HK-2 (cell line): ENCODE data around the gene MTX1.

Experiments used
- DNase-seq: peaks from one replicate; pipeline ENCODE4 v3.0.0-alpha.2; 2018; ENCODE audit not compliant: unreplicated experiment

Gene MTX1

GRCh38 chr1:155261493-155261851 is 53.0 kb downstream of the MTX1 start:
- DNase-seq = no peak

DNA sequence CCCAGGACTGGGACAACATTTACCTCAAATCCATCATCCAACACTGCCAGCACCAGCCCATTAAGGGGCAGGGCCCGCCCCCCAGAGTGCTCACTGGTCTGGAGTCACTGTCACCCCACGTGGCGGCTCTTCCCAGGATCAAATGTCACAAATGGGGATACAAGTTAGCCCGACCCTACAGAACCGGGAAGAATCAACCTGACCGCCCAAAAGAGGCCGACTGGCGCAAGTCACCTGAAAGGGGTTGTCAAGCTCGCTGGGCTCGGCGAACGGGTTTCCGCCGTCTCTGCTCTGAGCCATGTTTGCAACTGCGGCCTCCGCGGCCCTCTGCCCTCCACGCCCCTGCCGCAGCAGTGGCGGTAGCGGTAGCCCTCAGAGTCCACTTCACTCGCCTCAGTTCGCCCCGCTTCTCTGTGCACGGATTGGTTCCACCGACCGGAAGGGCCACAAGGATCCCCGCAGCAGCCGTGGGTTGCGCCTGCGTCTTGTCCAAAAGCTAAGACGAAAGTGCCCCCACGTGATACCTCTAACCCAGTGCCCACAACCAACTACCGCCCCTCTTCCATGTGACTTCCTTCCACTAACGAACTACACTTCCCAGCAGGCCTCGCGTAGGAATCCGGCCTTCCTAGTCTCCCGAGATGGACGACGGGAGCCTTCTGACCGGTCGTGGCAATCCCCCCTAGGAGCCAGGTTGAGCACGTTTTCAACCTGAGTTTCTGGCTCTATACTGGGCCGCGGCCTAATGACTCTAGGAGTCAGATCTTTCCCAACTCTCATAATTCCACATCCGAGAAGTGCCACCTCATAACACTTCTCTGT is 53.6 kb downstream of the MTX1 start, which contains the start of gene SCAMP3:
Gene SCAMP3 (minus strand): TSS at position 509 of the 822 bp plus-strand sequence. CDS start 209 bp downstream, at position 300.
- DNase-seq = peak; percentile 98

DNA sequence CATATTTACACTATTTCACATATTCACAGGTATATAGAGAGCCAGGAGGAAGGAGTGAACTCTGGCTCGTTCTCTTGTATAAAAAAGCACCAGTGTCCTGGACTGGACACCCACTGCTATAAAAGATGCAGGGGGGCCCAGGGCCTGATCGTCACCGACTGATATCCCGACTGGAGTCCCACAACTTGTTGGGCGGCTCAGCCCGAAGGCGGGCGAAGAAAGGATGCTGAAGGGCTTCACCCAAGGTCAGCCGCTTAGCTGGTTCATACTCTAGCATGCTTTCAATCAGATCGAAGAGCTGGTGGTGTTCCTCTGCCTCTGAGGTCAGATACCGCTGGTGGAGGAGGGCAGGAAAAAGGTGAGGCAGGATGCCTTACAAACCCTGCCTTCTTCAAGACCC is 54.6 kb downstream of the MTX1 start:
- no peak for DNase-seq
